Muscle of leg (tissue), 11 donors: Measurements from ENCODE around the gene ABCF2. TPM values are rescaled to one million over a fixed set of nuclear protein-coding genes. Genes with fewer than 3 reads are reported as not detected.

ENCODE experiments used
- DNase-seq: peaks from one replicate; pipeline ENCODE4 v3.0.0; 2013
- H3K27ac ChIP-seq: one replicate; pipeline ENCODE4 v1.5.1; 2013; ENCODE audit warnings: mild to moderate bottlenecking, low read length, control low read depth
- H3K27me3 ChIP-seq: one replicate; pipeline ENCODE4 v1.6.1; 2013; ENCODE audit warnings: low read length; ENCODE audit not compliant: control insufficient read depth, insufficient read depth
- H3K36me3 ChIP-seq: one replicate; pipeline ENCODE4 v1.6.1; 2013; ENCODE audit warnings: low read length; ENCODE audit not compliant: control insufficient read depth, insufficient read depth
- H3K4me1 ChIP-seq: one replicate; pipeline ENCODE4 v1.6.1; 2013; ENCODE audit warnings: low read length; ENCODE audit not compliant: control insufficient read depth, insufficient read depth
- H3K4me3 ChIP-seq: one replicate; pipeline ENCODE4 v1.5.1; 2013; ENCODE audit warnings: low read length, control low read depth
- H3K9me3 ChIP-seq: replicated peaks from 2 replicates; pipeline ENCODE4 v1.6.1; 2013; ENCODE audit warnings: low read depth, low read length; ENCODE audit not compliant: control insufficient read depth
- WGBS: methylation state at CpG from one replicate; pipeline ENCODE4 v1.1.5; 2013; ENCODE audit warnings: missing lambda C conversion rate; ENCODE audit not compliant: insufficient coverage; 5-methylcytosine and 5-hydroxymethylcytosine counted together
- polyA plus RNA-seq, 8 donors: library from polyadenylated mRNA; unstranded; fragments of 120-200 nt; gene quantifications; one replicate each; pipeline versions ENCODE4 v1.2.1 to v1.2.3, GENCODE V29; 2013; ENCODE audit warnings: inconsistent platforms in 1 of 8, low replicate concordance in 1 of 8; ENCODE audit not compliant: insufficient read length in 8 of 8, insufficient read depth in 1 of 8
- total RNA-seq: library from RNA; stranded (reverse); fragments of 120-200 nt; gene quantifications from one replicate; pipeline ENCODE4 v1.2.4, GENCODE V29; 2013

ABCF2 gene
- total and polyA plus RNA-seq, 9 donors = 17.3 to 21.1 (median 18.5) TPM

DNA sequence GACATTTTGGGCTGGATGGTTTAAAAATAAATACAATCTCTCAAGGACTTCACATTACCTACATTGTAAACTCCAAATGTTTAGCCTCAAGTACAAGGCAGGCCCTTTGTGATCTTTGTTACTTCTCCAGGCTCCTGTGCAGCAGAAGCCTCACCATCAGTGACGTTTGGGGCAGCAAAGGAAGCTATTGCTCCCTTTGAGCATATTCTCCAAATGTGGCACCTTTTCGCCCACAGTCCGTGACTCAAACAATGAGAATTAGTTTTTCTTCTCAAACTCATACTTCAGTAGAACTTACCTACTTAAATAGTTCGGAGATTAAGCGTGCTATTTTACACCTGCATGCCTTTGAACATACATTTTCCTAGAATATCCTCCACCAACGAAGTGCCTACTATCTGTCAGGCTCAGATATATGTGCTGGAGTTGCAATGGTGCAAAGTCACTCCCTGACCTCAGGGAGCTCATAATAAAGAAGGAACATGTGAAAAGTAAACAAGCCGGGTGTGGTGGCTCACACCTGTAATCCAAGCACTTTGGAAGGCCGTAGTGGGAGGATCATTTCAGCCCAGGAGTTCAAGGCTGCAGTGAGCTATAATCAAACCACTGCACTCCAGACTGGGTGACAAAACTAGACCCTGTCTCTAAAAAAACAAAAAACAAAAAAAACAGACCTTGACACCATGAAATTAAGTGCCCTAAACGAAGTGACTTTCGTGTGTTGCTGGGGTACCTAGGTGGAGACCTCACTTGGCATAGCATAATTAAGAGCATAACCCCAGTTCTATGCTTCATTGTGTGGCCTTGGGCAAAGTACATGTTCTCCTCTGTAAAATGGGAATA is 1.2 kb upstream of the ABCF2 start:
- no peaks in the 10 kb centered on the region for H3K9me3 ChIP-seq
- H3K27me3 ChIP-seq = no peaks in the 10 kb centered on the region
- H3K27ac ChIP-seq = peak overlapping the region; percentile 88
- H3K36me3 ChIP-seq = peaks cover 21% of the 10 kb centered on the region
- peaks cover 25% of the 10 kb centered on the region for H3K4me1 ChIP-seq
- DNase-seq = no peak
- H3K4me3 ChIP-seq = peak overlapping the region; percentile 70
- 66% methylated on average over 5 of the region's 10 CpGs for WGBS

DNA sequence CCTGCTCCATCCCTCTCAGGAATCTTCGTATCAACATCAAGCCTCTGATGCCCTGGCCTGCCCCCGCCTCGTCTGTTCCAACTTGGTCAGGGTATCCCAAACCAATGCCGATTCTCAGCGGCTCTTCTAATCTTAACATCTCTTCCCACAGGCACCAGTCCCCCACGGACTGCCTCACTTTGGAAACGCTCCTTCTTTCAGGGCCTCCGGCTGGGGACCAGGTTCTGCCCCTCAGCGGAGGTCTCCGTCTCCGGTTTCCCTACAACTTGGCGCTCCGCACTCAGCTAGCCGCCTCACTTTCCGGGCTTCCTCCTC is 488 bp downstream of the ABCF2 start:
- no peak overlapping the region for H3K27ac ChIP-seq
- H3K4me3 ChIP-seq = peak overlapping the region; percentile 70
- no peaks in the 10 kb centered on the region for H3K9me3 ChIP-seq
- no peaks in the 10 kb centered on the region for H3K27me3 ChIP-seq
- peaks cover 14% of the 10 kb centered on the region for H3K4me1 ChIP-seq
- peaks cover 35% of the 10 kb centered on the region for H3K36me3 ChIP-seq
- WGBS = 1% methylated on average over 15 of the region's 15 CpGs
- no peak for DNase-seq

DNA sequence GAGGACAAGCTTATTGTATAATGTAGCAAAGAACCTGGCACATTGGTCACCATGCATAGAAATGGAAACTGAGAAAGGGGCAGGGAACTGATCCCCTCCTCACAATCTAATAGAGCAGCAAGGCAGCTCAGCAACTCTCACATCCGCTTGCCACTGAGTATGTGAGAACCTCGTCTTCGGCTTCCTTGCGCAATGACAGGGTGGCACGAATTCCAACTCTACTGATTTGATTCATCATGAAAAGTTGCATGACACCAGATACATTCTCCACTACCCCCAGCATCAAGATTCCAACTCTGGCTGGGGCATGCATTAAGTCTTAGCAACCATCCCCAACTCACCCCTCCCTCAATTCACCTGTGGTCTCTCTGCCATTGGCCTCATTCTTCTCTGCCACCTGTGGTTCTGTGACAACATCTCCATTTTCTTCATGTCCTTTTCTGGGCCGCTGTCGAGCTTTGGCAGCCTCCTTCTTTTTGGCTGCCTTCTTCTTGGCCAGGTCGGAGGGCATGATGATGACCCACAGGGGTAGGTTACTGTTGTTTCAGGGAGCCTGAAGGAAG is 976 bp downstream of the ABCF2 start:
- DNase-seq = no peak
- Histone ChIP-seq H3K9me3 (no peaks in the 10 kb centered on the region), H3K4me3 (peak overlapping the region; percentile 70), H3K4me1 (peaks cover 14% of the 10 kb centered on the region), H3K27ac (no peak overlapping the region), H3K36me3 (peaks cover 38% of the 10 kb centered on the region), H3K27me3 (no peaks in the 10 kb centered on the region)
- WGBS = 78% methylated on average over 5 of the region's 8 CpGs

DNA sequence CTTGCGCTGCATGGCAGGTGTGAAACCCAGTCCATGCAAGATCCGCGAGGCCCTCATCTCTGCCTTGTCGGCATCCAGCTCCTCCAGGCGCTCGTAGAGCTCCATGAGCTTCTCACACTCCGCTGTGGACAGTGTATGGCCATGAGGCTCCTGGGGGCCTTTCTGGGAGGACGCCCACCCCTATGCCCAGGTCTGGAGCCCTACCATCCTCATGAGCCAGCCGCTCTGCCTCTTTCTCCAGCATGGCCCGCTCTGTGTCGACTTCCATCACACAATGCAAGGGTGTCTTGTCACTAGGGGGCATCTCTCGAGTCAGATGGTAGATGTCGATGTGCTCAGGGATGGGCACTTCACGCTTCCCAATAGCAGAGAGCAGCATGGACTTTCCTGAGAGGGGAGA is 3.3 kb downstream of the ABCF2 start:
- Histone ChIP-seq H3K36me3 (peaks cover 52% of the 10 kb centered on the region), H3K4me3 (no peak overlapping the region), H3K4me1 (peaks cover 14% of the 10 kb centered on the region), H3K27me3 (no peaks in the 10 kb centered on the region), H3K27ac (no peak overlapping the region), H3K9me3 (no peaks in the 10 kb centered on the region)
- DNase-seq = no peak
- WGBS = 87% methylated on average over 10 of the region's 14 CpGs

DNA sequence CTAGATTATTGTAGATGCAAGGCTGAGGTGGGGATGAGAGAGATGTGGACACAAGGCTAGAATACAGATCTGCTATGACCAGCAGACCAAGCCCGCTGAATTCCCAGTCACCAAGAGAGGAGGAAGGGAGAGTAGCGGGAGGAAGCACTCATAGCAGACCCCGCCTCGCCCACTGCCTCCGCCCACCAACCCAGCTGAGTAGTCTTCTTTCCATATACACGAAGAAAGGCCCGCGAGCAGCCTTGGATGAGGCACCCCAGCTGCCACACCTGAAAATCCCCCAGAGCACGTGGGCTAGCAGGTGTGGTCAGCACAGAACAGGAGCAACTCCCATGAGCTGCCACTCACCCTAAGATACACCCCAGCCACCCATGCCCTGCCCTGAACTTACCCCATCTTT is 8.8 kb downstream of the ABCF2 start:
- no peak overlapping the region for H3K27ac ChIP-seq
- WGBS = no CpG with 5 or more reads among the region's 9 CpGs
- no peaks in the 10 kb centered on the region for H3K4me1 ChIP-seq
- no peak for DNase-seq
- H3K27me3 ChIP-seq = no peaks in the 10 kb centered on the region
- no peaks in the 10 kb centered on the region for H3K9me3 ChIP-seq
- H3K4me3 ChIP-seq = no peak overlapping the region
- H3K36me3 ChIP-seq = peaks cover 77% of the 10 kb centered on the region

DNA sequence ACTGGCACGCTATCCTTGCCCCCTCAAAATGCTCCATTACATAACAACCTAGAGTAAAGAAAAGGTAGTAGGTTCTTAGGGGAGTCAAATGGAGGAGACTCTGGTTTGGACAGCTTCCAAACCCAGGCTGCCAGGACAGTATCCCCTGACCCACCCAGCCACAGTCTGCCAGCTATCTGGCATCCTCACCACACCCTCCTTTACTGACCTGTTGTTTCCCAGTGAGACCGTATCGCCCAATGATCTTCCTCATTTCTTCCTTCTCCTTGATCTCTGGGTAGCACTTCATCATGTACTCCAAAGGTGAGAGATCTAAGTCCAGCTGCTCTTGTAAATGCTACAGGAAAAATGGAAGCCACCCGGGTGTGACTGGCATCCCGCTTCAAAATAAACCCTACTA is 11.6 kb downstream of the ABCF2 start:
- no peak for DNase-seq
- no peaks in the 10 kb centered on the region for H3K27me3 ChIP-seq
- 100% methylated on average over 4 of the region's 5 CpGs for WGBS
- no peak overlapping the region for H3K4me3 ChIP-seq
- peaks cover 68% of the 10 kb centered on the region for H3K36me3 ChIP-seq
- H3K9me3 ChIP-seq = no peaks in the 10 kb centered on the region
- H3K27ac ChIP-seq = no peak overlapping the region
- H3K4me1 ChIP-seq = no peaks in the 10 kb centered on the region

DNA sequence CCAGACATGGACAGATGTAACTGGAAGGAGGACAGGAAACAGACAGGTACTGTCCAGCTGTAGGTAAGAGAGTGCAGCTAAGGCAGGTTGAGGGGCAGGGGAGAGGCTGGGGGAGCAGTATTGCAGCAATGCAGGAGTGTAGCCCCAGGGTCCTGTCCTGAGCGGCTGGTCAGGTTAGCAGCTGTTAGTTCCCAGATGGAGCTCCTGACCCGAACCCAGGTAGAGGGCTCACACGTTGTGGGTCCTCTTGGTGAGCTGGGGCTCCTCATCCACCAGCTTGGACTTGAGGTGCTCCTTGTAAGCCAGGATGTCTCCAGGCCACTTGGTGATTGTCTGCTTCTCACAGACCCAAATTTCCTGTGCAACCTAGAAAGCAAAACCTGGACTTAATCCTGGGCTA is 13.2 kb downstream of the ABCF2 start:
- H3K4me3 ChIP-seq = no peak overlapping the region
- no peak overlapping the region for H3K27ac ChIP-seq
- no peaks in the 10 kb centered on the region for H3K9me3 ChIP-seq
- H3K27me3 ChIP-seq = no peaks in the 10 kb centered on the region
- WGBS = 86% methylated on average over 3 of the region's 3 CpGs
- H3K4me1 ChIP-seq = no peaks in the 10 kb centered on the region
- H3K36me3 ChIP-seq = peaks cover 60% of the 10 kb centered on the region
- no peak for DNase-seq

DNA sequence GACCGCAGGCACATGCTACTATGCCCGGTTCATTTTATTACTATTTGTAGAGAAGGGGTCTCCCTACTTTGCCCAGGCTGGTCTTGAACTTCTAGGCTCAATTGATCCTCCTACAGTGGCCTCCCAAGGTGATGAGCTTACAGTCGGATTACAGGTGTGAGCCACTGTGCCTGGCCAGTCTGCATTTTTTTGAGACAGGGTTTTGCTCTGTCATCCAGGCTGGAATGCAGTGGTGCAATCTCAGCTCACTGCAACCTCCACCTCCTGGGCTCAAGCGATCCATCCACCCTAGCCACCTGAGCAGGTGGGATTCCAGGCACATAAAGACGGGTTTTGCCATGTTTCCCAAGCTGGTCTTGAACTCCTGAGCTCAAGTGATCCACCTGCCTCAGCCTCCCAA is 14.4 kb downstream of the ABCF2 start:
- H3K36me3 ChIP-seq = peaks cover 48% of the 10 kb centered on the region
- no peak for DNase-seq
- no peaks in the 10 kb centered on the region for H3K9me3 ChIP-seq
- peaks cover 3% of the 10 kb centered on the region for H3K27me3 ChIP-seq
- H3K4me1 ChIP-seq = no peaks in the 10 kb centered on the region
- no peak overlapping the region for H3K4me3 ChIP-seq
- WGBS = 86% methylated on average over 5 of the region's 5 CpGs
- H3K27ac ChIP-seq = no peak overlapping the region

DNA sequence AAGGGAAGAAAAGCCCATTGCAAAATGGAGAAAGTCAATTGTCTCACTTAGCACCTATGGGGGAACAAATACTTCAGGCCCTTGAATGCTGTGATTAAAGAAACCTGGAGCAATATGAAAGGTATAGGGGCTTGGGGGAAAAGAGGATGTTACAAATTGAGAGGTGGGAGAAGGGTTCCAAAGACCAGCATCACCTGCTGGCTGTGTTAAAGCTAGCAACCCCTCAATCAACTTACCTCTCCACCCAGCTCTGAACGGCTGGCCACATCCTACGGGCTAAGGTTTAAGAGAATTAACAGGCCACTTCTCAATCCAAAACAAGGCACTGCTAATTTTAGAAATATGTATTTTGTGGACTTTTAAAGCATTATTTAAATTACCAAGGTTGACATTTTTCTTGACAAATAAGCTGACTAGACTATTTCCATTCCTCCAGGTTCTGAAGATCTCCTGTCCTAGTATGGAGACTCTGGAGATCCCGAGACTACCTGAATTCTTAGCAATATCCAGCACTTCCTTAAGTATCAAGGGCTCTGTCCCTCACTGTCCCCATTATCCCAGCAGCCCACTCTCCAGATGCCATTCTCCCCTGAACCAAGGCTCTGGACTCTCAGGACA is 15.7 kb downstream of the ABCF2 start:
- Histone ChIP-seq H3K36me3 (peaks cover 41% of the 10 kb centered on the region), H3K9me3 (no peaks in the 10 kb centered on the region), H3K4me1 (no peaks in the 10 kb centered on the region), H3K27ac (no peak overlapping the region), H3K4me3 (no peak overlapping the region), H3K27me3 (peaks cover 10% of the 10 kb centered on the region)
- WGBS = 89% methylated on average over 1 of the region's 3 CpGs
- no peak for DNase-seq

DNA sequence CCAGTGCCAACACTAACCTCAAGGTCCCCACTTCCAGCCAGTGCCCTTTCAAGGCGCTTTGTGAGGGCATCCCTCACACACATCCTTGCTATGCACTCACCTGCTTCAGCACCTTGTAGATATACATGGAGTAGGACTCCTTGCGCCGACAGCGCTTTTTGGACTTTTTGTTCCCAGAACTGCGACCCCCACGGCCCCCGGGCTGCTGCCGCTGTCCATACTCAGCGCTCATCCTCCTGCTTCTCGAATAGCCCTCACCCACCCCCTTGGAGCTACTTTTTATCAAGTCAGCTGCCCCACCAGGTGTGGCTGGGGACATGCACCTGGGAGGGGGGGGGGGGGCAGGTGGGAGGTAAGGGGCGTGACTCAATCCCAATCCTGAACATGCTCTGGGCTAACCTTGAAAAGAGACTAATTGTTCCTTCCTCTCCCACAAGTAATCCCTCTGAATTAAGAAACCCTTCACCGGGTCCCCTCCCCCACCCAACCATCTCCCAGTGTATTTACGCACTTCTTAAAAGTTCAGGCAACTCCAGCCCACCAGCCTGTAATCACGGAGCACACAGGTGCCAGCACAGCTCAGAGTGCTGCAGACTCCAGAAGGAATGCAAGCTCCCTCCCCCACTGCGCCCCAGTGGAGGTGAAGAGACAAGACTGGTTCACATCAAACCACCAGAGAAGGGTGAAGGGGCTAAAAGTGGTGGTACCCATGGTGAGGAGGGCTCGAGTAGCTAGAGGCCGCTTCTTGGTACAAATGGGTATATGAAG is 16.7 kb downstream of the ABCF2 start, which contains the start of gene H2BK1:
Gene H2BK1 (minus strand): TSS at position 402 of the 768 bp plus-strand sequence. CDS start 170 bp downstream, at position 232.
- peaks cover 33% of the 10 kb centered on the region for H3K36me3 ChIP-seq
- H3K9me3 ChIP-seq = no peaks in the 10 kb centered on the region
- H3K4me3 ChIP-seq = no peak within 1 kb of the TSS
- WGBS = 71% methylated on average over 9 of the region's 17 CpGs
- no peak for DNase-seq
- H3K27me3 ChIP-seq = peaks cover 17% of the 10 kb centered on the region
- H3K4me1 ChIP-seq = no peaks in the 10 kb centered on the region
- no peak within 1 kb of the TSS for H3K27ac ChIP-seq
